ENCODE data around the gene PTGIR.

DNA sequence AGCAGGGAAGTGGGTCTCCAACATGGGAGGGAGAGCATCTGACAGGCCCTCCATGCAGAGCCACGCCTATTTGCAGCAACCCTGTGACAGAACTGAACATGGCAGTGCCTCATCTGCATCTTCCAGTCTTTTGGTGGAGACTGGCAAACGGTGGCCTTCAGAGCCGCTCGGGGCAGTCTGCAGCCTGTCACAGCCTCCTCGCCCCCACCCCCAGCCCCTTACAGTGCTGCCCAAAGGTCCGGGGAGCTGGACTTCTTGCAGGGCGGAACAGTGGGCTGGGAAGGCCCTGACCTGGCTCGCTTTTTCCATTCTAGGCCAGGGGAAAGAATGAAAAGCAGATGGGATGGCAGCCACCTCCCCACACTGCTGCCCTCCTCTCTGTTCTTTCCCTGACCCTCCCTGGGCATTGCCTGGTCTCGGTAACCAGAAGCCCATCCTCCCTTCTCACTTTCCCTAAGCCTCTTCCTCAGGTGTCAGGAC lies 21.1 kb downstream of the PTGIR start:
- TF ChIP-seq, protein P1, sequence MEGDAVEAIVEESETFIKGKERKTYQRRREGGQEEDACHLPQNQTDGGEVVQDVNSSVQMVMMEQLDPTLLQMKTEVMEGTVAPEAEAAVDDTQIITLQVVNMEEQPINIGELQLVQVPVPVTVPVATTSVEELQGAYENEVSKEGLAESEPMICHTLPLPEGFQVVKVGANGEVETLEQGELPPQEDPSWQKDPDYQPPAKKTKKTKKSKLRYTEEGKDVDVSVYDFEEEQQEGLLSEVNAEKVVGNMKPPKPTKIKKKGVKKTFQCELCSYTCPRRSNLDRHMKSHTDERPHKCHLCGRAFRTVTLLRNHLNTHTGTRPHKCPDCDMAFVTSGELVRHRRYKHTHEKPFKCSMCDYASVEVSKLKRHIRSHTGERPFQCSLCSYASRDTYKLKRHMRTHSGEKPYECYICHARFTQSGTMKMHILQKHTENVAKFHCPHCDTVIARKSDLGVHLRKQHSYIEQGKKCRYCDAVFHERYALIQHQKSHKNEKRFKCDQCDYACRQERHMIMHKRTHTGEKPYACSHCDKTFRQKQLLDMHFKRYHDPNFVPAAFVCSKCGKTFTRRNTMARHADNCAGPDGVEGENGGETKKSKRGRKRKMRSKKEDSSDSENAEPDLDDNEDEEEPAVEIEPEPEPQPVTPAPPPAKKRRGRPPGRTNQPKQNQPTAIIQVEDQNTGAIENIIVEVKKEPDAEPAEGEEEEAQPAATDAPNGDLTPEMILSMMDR (IDR thresholded peaks at IDR 0.05; ENCODE audit: low read depth, low read length) = no peak
- TF ChIP-seq POLR2A (IDR thresholded peaks at IDR 0.05; ENCODE audit: extremely low read depth, insufficient read length) = no peak
- no peak for TF ChIP-seq MYC (IDR thresholded peaks at IDR 0.05; ENCODE audit: low read depth, low read length)
- no peak for TF ChIP-seq MAX (IDR thresholded peaks at IDR 0.05; ENCODE audit: low read depth, low read length)

Measured in NB4 (cell line).